ENCODE data around the gene UBE2V1. TPM values are rescaled to one million over a fixed set of nuclear protein-coding genes. Genes with fewer than 3 reads are reported as not detected.
"Not testable (repeated sequence)": the region's sequence is repeated elsewhere in the genome, so short reads cannot be mapped to it uniquely, and the experiment has no call there.

UBE2V1 gene
- total RNA-seq, 1 donor from 2014 or later: 139 TPM

DNA sequence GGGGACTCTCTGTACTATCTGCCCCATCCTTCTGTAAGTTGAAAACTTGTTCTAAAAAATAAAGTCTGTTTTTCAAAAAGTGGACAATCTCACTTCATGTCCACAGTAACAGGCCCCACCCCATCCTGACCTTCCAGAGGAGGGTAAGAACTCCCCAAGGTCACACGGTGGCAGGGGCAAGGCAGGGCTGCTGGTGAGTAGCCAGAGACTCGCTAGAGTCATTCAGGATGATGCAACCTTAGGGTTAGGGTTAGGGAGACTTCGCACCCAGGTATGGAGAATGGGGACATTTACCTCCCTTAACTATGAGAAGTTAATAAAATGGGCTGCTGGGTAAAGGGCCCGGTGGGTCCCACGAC is 25.1 kb upstream of the UBE2V1 start:
- DNase-seq (ENCODE audit: extremely low read depth, low read depth, low spot score): no peak

DNA sequence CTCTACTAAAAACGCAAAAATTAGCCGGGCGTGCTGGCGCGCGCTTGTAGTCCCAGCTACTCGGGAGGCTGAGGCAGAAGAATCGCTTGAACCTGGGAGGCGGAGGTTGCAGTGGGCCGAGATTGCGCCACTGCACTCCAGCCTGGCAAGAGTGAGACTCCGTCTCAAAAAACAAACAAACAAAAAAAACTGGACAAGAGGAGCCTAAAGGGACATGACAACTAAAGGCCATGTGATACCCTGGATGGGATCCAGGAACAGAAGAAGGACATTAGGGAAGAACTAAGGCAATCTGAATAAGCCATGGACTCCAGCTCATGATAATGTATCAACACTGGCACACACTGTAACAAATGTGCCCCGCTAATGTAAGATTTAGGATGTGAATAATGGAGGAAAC is 24.8 kb upstream of the UBE2V1 start:
- DNase-seq (ENCODE audit: extremely low read depth, low read depth, low spot score): not testable (repeated sequence)

DNA sequence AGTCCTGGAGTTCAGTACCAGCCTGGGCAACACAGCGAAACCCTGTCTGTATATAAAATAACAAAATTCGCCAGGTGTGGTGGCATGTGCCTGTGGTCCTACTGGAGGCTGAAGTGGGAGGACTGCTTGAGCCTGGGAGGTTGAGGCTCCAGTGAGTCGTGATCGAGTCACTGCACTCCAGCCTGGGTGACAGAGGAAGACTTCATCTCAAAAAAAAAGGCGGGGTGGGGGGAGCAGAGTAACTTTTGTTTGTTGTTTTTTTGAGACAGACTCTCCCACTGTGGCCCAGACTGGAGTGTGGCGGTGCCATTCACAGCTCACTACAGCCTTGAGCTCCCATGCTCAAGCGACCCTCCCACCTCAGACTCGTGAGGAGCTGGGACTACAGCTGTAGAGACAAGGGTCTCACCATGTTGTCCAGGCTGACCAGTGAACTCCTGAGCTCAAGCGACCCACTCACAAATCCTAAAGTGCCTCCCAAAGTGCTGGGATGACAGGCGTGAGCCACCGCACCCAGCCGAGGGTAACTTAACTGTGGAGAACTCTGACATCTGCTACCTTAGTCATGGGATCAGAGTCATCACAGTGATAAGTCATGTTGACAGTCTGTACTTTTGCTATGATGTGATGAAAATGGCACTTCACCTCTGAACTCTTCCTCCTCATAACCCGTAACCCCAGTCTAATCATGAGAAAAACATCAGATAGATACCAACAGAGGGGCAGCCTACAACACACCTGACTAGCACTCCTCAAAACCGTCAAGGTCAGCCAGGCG is 24.1 kb upstream of the UBE2V1 start:
- no peak for DNase-seq (ENCODE audit: extremely low read depth, low read depth, low spot score)

DNA sequence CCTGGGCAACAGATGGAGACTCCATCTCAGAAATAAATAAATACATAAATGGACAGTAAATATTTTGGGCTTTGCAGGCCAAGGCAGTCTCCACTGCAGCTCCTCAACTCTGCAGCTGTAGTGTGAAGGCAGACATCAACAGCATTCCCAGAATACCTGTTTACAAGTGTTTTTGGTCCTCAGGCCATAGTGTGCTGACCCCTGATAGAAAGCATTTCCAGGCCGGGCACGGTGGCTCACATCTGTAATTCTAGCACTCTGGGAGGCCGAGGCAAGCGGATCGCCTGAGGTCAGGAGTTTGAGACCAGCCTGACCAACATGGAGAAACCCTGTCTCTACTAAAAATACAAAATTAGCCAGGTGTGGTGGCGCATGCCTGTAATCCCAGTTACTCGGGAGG is 22.2 kb upstream of the UBE2V1 start:
- DNase-seq (ENCODE audit: extremely low read depth, low read depth, low spot score): not testable (repeated sequence)

DNA sequence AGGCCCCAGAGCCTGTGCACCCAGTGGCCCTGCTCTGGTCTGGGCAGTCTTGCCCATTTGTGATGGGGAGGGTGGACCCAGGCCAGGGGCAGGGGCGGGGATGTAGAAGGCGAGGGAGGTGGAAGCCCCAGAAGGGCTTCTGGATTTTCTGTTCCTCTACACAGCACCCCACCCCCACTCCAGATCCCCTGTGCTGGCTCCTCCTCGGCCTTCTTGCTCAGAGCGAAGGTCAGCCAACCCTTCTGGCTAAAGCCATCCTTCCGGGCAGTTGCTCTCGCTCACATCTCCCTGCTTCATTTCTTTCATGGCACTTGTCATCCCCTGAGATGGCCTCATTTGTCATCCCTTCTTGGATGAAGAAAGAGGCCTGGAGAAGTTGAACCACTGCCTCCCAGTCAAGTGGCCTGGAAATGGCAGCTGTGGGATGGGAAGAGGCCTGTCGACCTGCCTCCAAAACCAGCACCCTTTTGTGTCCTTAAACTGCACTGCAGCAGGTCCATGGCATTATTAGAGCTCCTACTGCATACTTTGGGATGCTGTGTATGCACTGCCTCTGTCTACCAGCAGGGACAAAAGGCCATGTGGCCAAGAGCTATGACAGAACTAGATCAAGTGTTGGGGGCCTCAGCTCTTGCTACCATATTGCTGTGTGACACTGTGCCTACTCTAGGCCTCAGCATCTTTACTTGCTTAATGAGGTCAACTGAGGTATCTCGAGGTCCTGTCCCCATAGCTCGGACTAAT is 20.7 kb upstream of the UBE2V1 start:
- no peak for DNase-seq (ENCODE audit: extremely low read depth, low read depth, low spot score)

DNA sequence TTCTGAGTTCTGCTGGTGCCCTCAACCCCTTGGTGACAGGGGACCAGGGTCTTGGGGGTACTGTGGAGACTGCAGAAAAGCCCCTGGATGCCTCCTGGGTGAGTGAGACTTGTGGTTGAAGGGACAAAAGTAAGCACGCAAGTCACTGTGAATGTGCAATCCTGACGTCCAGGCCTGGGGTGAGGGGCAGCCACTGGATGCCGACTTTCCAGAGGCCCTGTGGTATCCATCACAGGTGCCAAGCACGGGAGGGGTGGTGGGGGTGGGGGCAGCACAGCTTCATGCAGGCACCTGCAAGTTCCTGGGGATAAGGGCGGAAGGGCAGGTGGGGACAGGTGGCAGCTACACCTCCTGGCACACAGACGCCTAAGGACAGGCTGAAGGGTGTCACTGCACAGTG is 20.1 kb upstream of the UBE2V1 start:
- no peak for DNase-seq (ENCODE audit: extremely low read depth, low read depth, low spot score)

DNA sequence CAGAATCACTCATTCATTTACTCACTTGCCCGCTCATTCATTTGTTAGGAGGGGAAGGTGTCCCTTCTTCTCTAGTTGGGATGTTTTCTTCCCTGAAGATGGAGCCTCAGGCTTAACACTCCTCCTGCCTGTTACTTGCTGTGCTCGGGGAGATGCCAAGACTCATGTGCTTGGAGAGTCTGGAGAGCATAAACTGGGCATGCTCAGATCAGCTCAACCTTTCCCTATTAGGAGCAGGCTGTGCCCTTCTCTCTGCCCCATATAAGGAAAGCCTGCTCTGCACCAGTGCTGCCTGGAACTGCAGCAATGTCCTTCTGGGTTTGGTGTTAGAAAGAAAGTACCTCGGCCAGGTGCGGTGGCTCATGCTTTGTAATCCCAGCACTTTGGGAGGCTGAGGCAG is 18.0 kb upstream of the UBE2V1 start:
- DNase-seq (ENCODE audit: extremely low read depth, low read depth, low spot score): no peak

DNA sequence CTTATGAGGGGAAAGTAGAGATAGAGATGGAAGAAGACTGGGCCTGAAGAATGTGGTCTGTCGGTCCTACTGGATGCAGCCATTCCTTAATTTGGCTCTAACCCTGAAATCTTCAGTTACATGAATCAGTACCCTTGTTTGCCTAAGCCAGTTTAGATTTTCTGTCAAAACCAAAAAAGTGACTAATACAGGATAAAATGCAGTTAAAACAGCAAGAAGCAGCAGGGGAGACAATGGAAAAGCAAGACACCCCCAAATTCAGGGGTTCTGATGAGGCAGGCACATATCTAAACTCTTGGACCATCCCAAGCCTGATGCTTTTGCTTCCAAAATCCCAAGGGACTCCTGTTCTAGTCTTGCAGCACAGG is 17.4 kb upstream of the UBE2V1 start:
- DNase-seq (ENCODE audit: extremely low read depth, low read depth, low spot score): no peak

DNA sequence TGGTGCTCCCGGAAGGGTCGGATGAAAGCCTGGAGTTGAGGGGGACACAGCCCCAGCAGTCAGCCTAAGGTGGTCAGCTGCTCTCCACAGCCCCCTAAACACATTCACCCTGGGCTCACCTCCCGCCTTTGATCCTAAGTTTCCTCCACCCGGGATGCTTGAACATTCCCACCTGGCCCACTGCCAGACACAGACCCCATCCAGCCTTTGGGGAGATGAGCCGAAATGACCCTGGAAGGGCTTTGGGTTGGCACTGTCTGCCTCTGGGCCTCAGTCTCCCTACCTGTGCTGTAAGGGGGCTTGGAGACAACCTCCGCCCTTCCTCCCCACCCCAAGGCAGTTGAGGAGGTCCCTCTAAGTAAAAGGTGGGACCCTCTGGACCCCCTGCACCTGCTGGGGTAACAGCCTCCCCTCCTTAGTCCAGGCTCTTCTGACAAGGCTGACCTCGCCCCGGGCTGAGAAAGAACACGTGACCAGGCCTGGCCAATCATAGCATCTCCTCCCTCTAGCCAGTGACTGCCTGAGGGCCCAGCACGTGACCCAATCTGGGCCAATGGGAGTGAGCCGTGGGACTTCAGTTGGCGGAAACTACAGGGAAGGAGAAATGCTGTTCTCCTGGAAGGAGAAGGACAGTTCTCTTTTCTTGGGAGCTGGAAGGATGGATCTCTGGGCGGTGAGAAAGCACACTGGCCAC is 16.9 kb upstream of the UBE2V1 start:
- DNase-seq (ENCODE audit: extremely low read depth, low read depth, low spot score): no peak

DNA sequence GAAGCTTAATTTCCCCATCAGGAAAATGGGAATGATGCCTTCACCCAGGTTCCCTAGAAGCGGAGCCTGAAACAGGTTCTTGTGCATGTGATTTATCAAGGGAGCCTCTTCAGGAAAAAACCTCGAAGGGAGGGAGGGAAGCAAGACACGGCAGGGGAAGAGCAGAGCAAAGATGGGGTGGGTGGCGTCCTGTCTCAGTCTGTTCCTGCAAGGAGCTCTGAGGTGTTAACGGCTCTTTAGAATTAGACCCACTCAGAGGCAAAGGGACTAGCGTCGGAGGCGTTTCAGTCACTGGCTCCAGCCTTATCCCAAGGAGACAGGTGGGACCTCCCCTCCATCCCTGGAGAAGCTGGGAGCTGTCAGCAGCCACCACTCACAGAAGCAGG is 15.6 kb upstream of the UBE2V1 start:
- DNase-seq (ENCODE audit: extremely low read depth, low read depth, low spot score): no peak

DNA sequence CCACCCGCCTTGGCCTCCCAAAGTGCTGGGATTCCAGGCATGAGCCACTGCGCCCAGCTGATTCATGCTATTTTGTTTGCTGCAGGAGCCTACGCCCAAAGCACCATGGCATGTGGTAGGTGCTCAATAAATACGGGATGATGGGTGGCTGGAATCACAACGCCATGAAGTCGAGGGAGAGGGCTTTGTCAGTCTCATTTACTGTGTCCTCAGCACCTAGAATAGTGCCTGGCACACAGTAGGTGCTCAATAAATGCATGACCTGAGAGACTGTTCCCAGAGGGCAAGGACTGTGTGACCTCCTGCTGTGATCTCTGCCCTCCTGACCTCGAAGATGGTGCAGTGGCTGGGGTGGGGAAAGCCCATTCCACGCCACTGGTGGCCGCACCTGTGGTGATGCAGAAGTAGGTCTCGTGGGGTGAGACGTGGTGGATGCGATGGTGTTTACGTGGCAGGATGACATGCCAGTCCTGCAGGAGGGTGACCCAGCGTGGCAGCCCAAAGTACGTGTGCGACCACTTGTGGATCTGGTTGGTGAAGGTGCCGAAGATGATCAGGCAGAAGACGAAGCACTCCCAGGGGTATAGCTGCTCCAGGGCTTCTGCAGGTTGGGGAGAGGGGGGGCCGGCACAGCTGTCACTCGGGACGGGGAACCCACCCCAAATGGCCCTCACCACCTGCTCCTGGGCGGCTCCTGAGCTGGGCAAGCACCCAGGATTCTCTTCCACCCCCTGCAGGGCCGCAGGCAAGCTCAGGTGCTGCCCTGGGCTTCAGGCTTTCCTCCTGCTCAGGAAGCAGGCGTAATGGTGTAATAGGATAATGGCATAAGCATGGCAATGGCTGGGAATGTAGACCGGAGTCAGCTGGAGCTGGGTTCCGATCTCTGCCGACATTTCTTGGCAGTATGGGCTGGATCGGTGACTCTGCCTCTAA is 14.9 kb upstream of the UBE2V1 start:
- no peak for DNase-seq (ENCODE audit: extremely low read depth, low read depth, low spot score)

DNA sequence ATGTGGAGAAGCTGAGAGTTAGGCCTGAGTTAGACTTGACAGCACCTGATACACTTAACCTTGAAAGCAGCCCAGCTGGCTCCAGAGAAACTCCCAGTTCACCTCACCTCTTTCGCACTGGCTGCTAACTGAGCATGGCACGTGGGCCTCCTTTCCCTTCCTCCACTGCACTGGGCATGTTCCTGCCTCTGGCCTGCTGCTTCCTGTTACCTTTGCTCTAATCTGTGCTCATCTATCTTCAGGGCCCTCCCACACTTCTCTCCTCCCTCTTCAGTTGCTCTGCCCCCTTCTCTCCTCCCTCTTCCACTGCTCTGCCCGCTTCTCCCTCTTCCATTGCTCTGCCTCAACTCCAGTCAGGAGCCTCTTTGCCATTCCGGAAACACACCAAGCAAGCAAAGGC is 13.7 kb upstream of the UBE2V1 start:
- no peak for DNase-seq (ENCODE audit: extremely low read depth, low read depth, low spot score)

DNA sequence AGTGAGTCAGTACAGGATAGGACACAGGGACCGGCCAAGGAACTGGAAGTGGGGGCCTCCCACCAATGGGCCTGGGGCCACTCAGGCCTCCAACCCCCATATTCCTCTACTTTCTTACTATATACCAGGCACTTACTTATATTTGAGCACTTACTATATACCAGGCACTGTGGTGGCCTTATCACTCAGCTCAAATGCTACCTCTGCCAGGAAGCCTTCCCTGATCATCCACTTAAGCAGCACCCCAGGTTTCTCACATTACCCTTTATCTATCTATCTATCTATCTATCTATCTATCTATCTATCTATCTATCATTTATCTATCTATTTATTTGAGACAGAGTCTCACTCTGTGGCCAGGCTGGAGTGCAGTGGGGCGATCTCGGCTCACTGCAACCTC is 12.3 kb upstream of the UBE2V1 start:
- DNase-seq (ENCODE audit: extremely low read depth, low read depth, low spot score): no peak

DNA sequence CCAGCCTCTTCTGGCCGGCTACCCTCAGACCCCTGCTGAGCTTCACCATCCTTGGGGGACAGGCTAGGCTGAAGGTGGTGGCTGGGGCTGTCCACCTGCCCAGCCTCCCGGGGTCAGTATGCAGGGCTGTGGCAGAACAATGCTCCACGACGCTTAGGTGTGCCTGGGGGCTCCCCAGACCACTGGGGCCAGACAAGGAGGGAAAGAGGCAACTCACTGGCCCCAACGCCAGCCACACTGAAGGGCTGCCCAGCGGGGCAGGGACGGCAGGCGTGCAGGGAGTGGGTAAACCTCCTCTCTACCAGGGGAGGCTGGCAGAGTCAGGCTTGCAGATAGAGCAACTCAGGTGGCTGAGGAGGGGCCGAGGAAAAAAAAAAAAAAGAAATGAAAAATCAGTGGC is 11.5 kb upstream of the UBE2V1 start:
- no peak for DNase-seq (ENCODE audit: extremely low read depth, low read depth, low spot score)

DNA sequence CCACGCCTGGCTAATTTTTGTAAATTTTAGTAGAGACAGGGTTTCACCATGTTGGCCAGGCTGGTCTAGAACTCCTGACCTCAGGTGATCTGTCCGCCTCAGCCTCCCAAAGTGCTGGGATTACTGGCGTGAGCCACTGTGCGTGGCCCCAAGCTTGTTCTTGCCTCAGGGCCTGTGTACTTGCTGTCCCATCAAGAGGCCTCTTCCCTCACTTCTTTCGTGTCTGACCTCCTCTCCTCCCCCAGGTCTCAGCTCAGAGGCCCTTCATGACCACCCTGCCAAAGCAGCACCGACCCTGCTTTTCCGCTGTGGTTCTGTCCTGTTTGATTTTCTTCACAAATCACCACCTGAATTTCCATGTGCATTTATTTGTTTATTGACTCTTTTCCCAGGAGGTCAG is 10.5 kb upstream of the UBE2V1 start:
- DNase-seq (ENCODE audit: extremely low read depth, low read depth, low spot score): no peak

DNA sequence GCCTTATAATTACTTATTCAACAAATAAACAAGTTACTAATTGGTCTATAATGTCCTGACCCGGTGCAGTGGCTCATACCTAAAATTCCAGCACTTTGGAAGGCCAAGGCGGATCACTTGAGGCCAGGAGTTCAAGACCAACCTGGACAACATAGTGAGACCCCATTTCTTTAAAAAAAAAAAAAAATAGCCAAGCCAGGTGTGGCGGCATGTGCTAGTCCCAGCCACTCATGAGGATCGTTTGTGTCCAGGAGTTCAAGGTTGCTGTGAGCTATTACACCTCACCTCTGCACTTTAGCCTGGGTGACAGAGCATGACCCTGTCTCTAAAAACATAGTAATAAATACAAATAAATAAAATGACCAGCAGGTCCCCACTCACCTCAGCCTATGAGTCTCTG is 9.8 kb upstream of the UBE2V1 start:
- DNase-seq (ENCODE audit: extremely low read depth, low read depth, low spot score): no peak

DNA sequence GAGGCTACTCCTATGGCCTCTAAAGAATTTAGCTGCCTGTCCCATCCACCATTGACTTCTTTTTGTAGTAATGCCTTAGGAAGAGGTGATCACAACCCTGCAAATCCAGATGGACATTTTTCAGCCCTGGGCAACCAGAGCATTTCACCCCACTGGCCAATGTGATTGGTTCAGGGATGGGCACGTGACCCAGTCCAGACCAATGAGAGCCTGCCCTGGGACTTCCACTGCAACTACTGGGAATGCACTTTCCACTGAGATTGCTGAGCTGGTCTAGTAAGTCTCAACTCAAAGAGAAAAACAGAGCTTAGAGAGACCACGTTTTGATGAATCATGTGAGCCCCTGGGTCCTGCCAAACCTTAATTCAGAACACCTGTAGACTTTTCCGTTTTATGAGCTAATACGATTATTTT is 8.9 kb upstream of the UBE2V1 start:
- no peak for DNase-seq (ENCODE audit: extremely low read depth, low read depth, low spot score)

DNA sequence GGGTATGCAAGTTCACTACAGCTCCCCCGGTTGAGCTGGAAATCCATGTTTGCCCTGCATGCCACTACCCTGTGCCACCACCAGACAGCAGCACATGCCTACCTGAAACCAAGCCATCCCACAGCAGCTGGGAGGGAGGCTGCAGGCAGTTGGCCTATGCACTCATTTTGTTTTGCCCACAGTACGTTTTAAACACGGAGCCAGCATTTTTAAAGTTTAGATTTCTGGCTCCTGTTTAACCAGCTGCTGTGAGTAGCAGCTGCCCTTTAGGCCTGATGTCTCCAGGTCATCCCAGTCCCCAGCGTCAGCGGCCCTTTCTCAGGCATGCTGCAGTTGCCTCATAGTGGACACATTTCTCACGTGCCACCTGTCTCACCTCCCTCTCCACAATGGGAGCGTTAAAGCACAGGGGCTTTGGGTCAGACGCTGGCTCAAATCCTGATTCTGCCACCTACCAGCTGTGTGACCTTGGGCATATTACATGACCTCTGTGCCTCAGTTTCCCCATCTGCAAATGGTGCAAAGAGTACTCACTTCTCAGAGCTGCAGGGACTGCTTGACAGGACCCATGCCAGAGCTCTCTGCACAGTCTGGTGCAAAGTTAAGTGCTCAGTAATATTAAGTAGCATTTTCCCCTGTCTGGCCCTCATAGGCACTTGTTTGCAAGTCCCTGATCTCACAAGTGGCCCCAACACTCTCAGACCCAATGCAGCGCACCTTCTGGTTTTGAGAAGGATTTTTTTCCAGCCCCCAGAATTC is 8.2 kb upstream of the UBE2V1 start:
- no peak for DNase-seq (ENCODE audit: extremely low read depth, low read depth, low spot score)

DNA sequence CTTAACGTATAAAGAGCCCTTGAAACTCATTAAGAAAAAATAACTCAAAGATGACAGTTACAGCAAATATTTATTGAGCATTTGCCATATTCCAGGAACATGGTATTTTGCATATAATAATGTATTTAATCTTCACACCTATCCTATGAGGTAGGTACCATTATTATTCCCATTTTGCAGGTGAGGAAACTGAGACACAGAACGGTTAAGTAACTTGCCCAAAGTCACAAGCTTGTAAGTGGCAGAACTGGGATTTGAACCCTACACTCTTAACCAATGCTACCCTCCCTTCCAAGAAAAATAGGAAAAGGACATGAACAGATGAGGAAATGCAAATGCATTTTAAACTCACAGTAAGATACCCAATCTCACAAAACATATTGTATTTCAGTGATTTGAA is 5.3 kb upstream of the UBE2V1 start:
- no peak for DNase-seq (ENCODE audit: extremely low read depth, low read depth, low spot score)

DNA sequence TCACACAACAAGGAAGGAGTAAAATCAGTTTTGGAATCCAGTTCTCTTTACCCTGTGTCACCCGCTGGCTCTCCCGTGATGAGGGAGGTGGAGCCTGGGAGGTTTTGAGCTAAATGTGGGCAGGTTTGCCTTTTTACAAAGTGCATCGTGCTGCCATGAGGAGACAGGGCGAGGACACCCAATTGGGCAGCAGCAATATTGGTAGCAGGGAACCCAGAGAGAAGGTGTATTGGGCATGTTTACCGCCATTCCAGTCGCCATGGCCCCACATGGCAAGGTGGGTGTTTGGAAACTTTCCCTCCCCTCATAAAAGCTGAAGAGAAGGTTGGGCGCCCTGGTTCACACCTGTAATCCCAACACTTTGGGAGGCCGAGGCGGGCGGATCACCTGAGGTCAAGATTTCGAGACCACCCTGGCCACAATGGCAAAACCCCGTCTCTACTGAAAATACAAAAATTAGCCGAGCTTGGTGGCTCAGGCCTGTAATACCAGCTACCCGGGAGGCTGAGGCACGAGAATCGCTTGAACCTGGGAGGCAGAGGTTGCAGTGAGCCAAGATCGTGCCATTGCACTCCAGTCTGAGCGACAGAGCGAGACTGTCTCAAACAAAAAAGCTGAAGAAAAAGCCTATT is 3.5 kb upstream of the UBE2V1 start:
- no peak for DNase-seq (ENCODE audit: extremely low read depth, low read depth, low spot score)
